PFSK-1 (cell line): ENCODE measurements around the gene MYO1G.

Source experiments
- FOXP2 ChIP-seq: optimal IDR thresholded peaks from 2 replicates; pipeline ENCODE3; 2011; ENCODE audit warnings: borderline replicate concordance, control low read depth, inconsistent platforms; ENCODE audit not compliant: insufficient read depth; ENCODE audit errors: extremely low read length, extremely low read depth
- POLR2AphosphoS5 ChIP-seq: IDR thresholded peaks from 2 replicates; pipeline ENCODE4 v1.6.1; 2012; ENCODE audit warnings: low read depth, mild to moderate bottlenecking, control low read depth, low read length, moderate library complexity
- REST ChIP-seq, 2 experiments: IDR thresholded peaks; 2 replicates each; pipeline versions ENCODE4 v1.6.1 to v1.8.0; 2011 to 2012; ENCODE audit warnings: low read depth in 2 of 2, low read length in 2 of 2, control low read depth in 1 of 2, inconsistent platforms in 1 of 2, mild to moderate bottlenecking in 1 of 2, moderate library complexity in 1 of 2; ENCODE audit not compliant: insufficient read depth in 1 of 2
- SIN3A ChIP-seq: IDR thresholded peaks from 2 replicates; pipeline ENCODE4 v1.6.1; 2012; ENCODE audit warnings: mild to moderate bottlenecking, low read length, moderate library complexity, borderline replicate concordance; ENCODE audit not compliant: insufficient read depth
- TAF1 ChIP-seq: IDR thresholded peaks from 2 replicates; pipeline ENCODE4 v1.6.1; 2012; ENCODE audit warnings: low read length, control low read depth, borderline replicate concordance; ENCODE audit not compliant: insufficient read depth

- TF ChIP-seq POLR2AphosphoS5 (no peak), REST (IDR thresholded peaks at IDR 0.05; ENCODE audit: insufficient read depth in 1 of 2, low read depth in 2 of 2, low read length in 2 of 2) (no peak), TAF1 (no peak), SIN3A (no peak), FOXP2 (no peak)
Observed at GRCh38 chr7:45017253-45017652, 38.4 kb upstream of the MYO1G start.
